GM12878 (cell line): ENCODE results near the gene KPTN. TPM values are rescaled to one million over a fixed set of nuclear protein-coding genes. Genes with fewer than 3 reads are reported as not detected.

Source experiments
- ATAC-seq: fragments of 200-7000 bp; cut with Tn5 transposase; 3 replicates; pipeline ENCODE4 v1.9.1; 2020; ENCODE audit warnings: mild to moderate bottlenecking, moderate library complexity
- BruUV-seq: library from RNA; stranded (reverse); fragments of 400-500 nt; replicated peaks from 2 replicates; lab custom pipeline; 2021; lab: Mats Ljungman, UMichigan
- CTCF ChIA-PET: fragments of 300-600 bp; sonication (Branson Sonifier 250); formaldehyde crosslinking; extraction: SDS; loops from one replicate; lab custom pipeline; 2021; ENCODE audit warnings: inconsistent platforms; lab: Yijun Ruan, JAX
- POLR2A ChIA-PET: fragments of 350-600 bp; formaldehyde crosslinking; extraction: SDS; loops from one replicate; lab custom pipeline; 2021; ENCODE audit warnings: inconsistent platforms; lab: Charles Lee
- RAD21 ChIA-PET: fragments of 300-600 bp; sonication (Branson Sonifier 250); formaldehyde crosslinking; loops from one replicate; lab custom pipeline; 2023; ENCODE audit warnings: antibody characterized with exemption; ENCODE audit not compliant: unreplicated experiment; lab: Charles Lee
- SMC1A ChIA-PET: fragments of 300-600 bp; sonication (Branson Sonifier 250); formaldehyde crosslinking; loops from one replicate; lab custom pipeline; 2023; ENCODE audit not compliant: unreplicated experiment, uncharacterized antibody; lab: Charles Lee
- DNase-seq: peaks from one replicate; pipeline ENCODE4 v3.0.0-alpha.2; 2011; ENCODE audit warnings: low read depth, low spot score
- FAIRE-seq: peaks from 3 replicates; lab custom pipeline; 2011; peaks lifted over from hg19 to GRCh38; lab: Jason Lieb, UNC
- H2AFZ ChIP-seq: 2 replicates; pipeline ENCODE4 v1.6.0; 2011; ENCODE audit warnings: low read depth, low read length, control low read depth; ENCODE audit not compliant: control insufficient read depth
- H3K27ac ChIP-seq: 2 replicates; pipeline ENCODE4 v1.5.1; 2011; ENCODE audit warnings: control low read depth; ENCODE audit not compliant: control insufficient read depth, insufficient read depth
- H3K27me3 ChIP-seq, 2 experiments: replicated peaks in 1 of 2; 2 replicates each; pipeline versions ENCODE4 v1.6.0 to v1.6.1; 2011; ENCODE audit warnings: low read length in 1 of 2; ENCODE audit not compliant: control insufficient read depth in 2 of 2, insufficient read depth in 2 of 2
- H3K36me3 ChIP-seq, 2 experiments: 2 replicates each; pipeline ENCODE4 v1.5.1; 2011; ENCODE audit warnings: low read length in 1 of 2; ENCODE audit not compliant: control insufficient read depth in 2 of 2, insufficient read depth in 2 of 2
- H3K4me1 ChIP-seq: 2 replicates; pipeline ENCODE4 v1.6.1; 2011; ENCODE audit warnings: mild to moderate bottlenecking, low read length, moderate library complexity, mixed read lengths; ENCODE audit not compliant: control insufficient read depth, insufficient read depth
- H3K4me2 ChIP-seq: 2 replicates; pipeline ENCODE4 v1.6.0; 2011; ENCODE audit warnings: control low read depth; ENCODE audit not compliant: control insufficient read depth, insufficient read depth
- H3K4me3 ChIP-seq: fragments of 200-600 bp; sonication (generic); 2 replicates; pipeline ENCODE4 v1.5.1; 2016
- H3K79me2 ChIP-seq: 2 replicates; pipeline ENCODE4 v1.6.0; 2011; ENCODE audit warnings: low read length; ENCODE audit not compliant: control insufficient read depth, insufficient read depth
- H3K9ac ChIP-seq: 2 replicates; pipeline ENCODE4 v1.8.0; 2011; ENCODE audit warnings: low read length, control low read depth, mixed read lengths; ENCODE audit not compliant: control insufficient read depth, insufficient read depth
- H3K9me3 ChIP-seq: replicated peaks from 3 replicates; pipeline ENCODE4 v1.5.1; 2011; ENCODE audit warnings: mild to moderate bottlenecking, low read length; ENCODE audit not compliant: control insufficient read depth, insufficient read depth
- H4K20me1 ChIP-seq: 2 replicates; pipeline ENCODE4 v1.6.0; 2011; ENCODE audit not compliant: control insufficient read depth, insufficient read depth
- CREB1 ChIP-seq: IDR thresholded peaks from 2 replicates; pipeline ENCODE4 v1.6.1; 2012; ENCODE audit warnings: low read depth, mild to moderate bottlenecking, inconsistent platforms
- CREM ChIP-seq: IDR thresholded peaks from 2 replicates; pipeline ENCODE4 v1.6.1; 2014; ENCODE audit warnings: antibody characterized with exemption, low read depth
- E2F8 ChIP-seq: fragments of 450-650 bp; IDR thresholded peaks from 2 replicates; pipeline ENCODE4 v1.6.1; 2018; ENCODE audit warnings: mild to moderate bottlenecking, low read depth, moderate library complexity; ENCODE audit not compliant: partially characterized antibody
- POLR2AphosphoS2 ChIP-seq: IDR thresholded peaks from 2 replicates; pipeline ENCODE4 v1.6.1; 2011; ENCODE audit warnings: low read depth, mild to moderate bottlenecking, low read length, improper control_type of control experiment, moderate library complexity
- WGBS: methylation state at CpG from one replicate; pipeline ENCODE4 v1.1.6; 2016; ENCODE audit warnings: low lambda C conversion rate; ENCODE audit not compliant: insufficient replicate concordance, insufficient coverage; ENCODE audit errors: missing lambda C conversion rate; 5-methylcytosine and 5-hydroxymethylcytosine counted together
- in situ Hi-C: fragments of 300-500 bp; cut with MboI; formaldehyde crosslinking; loops from 9 replicates; pipeline ENCODE4 v1.14.3; 2018; ENCODE audit warnings: mixed read lengths
- intact Hi-C: fragments of 100-400 bp; cut with micrococcal nuclease; formaldehyde crosslinking; loops from one replicate; pipeline ENCODE4 v1.14.2; 2022; ENCODE audit not compliant: unreplicated experiment
- polyA plus RNA-seq, 11 experiments: library from polyadenylated mRNA; depleted of rRNA in 4 of 11; unstranded in 6 of 11; stranded (reverse) in 5 of 11; fragments of >200 nt; fragmentation: Nextera tagmentation in 4 of 11; fragmentation: Illumina TruSeq in 1 of 11; extraction: Ambion mirVana in 4 of 11; extraction: Trizol in 1 of 11; gene quantifications; 1 replicate in 1 of 11; 2 replicates in 10 of 11; pipeline versions ENCODE4 v1.2.1 to v1.2.3, GENCODE V29; 2011 to 2016; ENCODE audit warnings: inconsistent platforms in 2 of 11, missing spikeins in 2 of 11, low read depth in 1 of 11
- total RNA-seq, 4 experiments: library from RNA; depleted of rRNA in 3 of 4; stranded (reverse); fragments of >200 nt in 3 of 4; fragmentation: Illumina TruSeq in 1 of 4; extraction: Trizol in 1 of 4; gene quantifications; 2 replicates each; pipeline versions ENCODE4 v1.2.1 to v1.2.3, GENCODE V29; 2013 to 2021
- TF ChIP-seq, protein P1 (sequence below): IDR thresholded peaks from 2 replicates; pipeline ENCODE4 v1.6.1; 2011; ENCODE audit warnings: low read depth, low read length, improper control_type of control experiment, borderline replicate concordance
- TF ChIP-seq, protein P2 (sequence below): IDR thresholded peaks from 2 replicates; pipeline ENCODE4 v1.6.1; 2012; ENCODE audit warnings: mild to moderate bottlenecking, low read depth, low read length

KPTN gene
- total and polyA plus RNA-seq, 10 of the 15 experiments (the other 5 are each of a cell fraction or from before 2014, with no cell fraction given): 0.60 to 10.1 (median 6.0) TPM

GRCh38 chr19:47473336-47473735, 10.7 kb downstream of the KPTN start:
- FAIRE-seq: no peak
- H3K9ac ChIP-seq: no peak overlapping the region
- H3K4me3 ChIP-seq: no peak overlapping the region
- no peaks in the 10 kb centered on the region for H4K20me1 ChIP-seq
- 53% methylated on average over 10 of the region's 10 CpGs for WGBS
- H3K79me2 ChIP-seq: no peaks in the 10 kb centered on the region
- peaks cover 5 to 7% of the 10 kb centered on the region in 2 experiments; a peak in 3 of 4 replicates for H3K27me3 ChIP-seq
- ATAC-seq: no peak
- BruUV-seq: no TSS peak
- no peak overlapping the region for H2AFZ ChIP-seq
- SMC1A ChIA-PET: no interaction called here
- TF ChIP-seq, protein P1, sequence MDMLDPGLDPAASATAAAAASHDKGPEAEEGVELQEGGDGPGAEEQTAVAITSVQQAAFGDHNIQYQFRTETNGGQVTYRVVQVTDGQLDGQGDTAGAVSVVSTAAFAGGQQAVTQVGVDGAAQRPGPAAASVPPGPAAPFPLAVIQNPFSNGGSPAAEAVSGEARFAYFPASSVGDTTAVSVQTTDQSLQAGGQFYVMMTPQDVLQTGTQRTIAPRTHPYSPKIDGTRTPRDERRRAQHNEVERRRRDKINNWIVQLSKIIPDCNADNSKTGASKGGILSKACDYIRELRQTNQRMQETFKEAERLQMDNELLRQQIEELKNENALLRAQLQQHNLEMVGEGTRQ: no peak
- TF ChIP-seq CREB1 (no peak), POLR2AphosphoS2 (no peak)
- TF ChIP-seq, all 136 proteins: peak for 0
- Histone ChIP-seq H3K9me3 (no peaks in the 10 kb centered on the region), H3K36me3 (no peaks in the 10 kb centered on the region), H3K4me2 (no peak overlapping the region), H3K4me1 (no peaks in the 10 kb centered on the region), H3K27ac (no peak overlapping the region)
- ChIA-PET RAD21 (no interaction called here), CTCF (no interaction called here), POLR2A (no interaction called here)
- intact Hi-C loops: no loop called here
- in situ Hi-C loops: no loop called here
- DNase-seq: no peak

DNA sequence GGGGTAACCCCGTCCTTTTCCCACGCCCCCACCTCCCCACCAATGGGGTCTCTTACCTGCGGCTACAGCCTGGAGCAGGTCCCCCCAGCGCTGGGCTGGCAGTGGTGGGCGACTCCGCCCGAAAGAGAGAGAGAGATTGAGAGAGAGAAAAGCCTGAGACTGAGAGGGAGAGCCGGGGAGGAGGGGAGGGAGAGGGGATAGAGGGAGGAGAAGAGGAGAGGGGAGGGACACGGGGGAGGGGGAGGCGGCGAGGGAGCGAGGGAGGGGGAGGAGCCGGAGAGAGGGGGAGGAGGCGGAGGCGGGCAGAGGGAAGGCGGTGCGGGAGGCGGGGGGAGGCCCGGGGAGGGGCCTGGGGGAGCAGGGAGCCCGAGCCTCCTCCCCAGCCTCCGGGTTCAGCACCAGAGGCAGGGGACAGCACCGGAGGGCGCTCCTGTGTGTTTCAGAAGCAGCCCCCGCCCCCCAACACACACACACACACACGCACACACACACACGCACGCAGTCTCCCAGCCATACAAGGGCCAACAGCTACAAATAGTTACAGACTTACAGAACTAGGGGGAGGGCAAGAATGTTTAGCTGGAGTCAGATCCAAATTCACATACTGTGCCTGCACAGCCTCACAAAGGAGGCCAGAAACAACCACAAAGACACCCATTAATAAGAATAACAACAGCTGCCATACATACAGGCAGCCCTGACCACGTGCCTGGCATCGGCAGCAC, 12.1 kb downstream of the KPTN start, which contains the start of gene SLC8A2:
SLC8A2 (minus strand) TSS at position 161 of the 725 bp plus-strand sequence. CDS start 5,490 bp downstream, outside the sequence.
- Histone ChIP-seq H3K36me3 (no peaks in the 10 kb centered on the region), H2AFZ (no peak within 1 kb of the TSS), H3K4me2 (no peak within 1 kb of the TSS), H3K27me3 (peaks cover 5 to 7% of the 10 kb centered on the region in 2 experiments; a peak in 3 of 4 replicates), H3K4me3 (no peak within 1 kb of the TSS), H3K9me3 (no peaks in the 10 kb centered on the region), H4K20me1 (no peaks in the 10 kb centered on the region), H3K4me1 (no peaks in the 10 kb centered on the region), H3K9ac (no peak within 1 kb of the TSS), H3K27ac (no peak within 1 kb of the TSS), H3K79me2 (no peaks in the 10 kb centered on the region)
- CTCF ChIA-PET: no interaction called here
- in situ Hi-C loops (no loop called here), intact Hi-C loops (no loop called here)
- TF ChIP-seq, protein P2, sequence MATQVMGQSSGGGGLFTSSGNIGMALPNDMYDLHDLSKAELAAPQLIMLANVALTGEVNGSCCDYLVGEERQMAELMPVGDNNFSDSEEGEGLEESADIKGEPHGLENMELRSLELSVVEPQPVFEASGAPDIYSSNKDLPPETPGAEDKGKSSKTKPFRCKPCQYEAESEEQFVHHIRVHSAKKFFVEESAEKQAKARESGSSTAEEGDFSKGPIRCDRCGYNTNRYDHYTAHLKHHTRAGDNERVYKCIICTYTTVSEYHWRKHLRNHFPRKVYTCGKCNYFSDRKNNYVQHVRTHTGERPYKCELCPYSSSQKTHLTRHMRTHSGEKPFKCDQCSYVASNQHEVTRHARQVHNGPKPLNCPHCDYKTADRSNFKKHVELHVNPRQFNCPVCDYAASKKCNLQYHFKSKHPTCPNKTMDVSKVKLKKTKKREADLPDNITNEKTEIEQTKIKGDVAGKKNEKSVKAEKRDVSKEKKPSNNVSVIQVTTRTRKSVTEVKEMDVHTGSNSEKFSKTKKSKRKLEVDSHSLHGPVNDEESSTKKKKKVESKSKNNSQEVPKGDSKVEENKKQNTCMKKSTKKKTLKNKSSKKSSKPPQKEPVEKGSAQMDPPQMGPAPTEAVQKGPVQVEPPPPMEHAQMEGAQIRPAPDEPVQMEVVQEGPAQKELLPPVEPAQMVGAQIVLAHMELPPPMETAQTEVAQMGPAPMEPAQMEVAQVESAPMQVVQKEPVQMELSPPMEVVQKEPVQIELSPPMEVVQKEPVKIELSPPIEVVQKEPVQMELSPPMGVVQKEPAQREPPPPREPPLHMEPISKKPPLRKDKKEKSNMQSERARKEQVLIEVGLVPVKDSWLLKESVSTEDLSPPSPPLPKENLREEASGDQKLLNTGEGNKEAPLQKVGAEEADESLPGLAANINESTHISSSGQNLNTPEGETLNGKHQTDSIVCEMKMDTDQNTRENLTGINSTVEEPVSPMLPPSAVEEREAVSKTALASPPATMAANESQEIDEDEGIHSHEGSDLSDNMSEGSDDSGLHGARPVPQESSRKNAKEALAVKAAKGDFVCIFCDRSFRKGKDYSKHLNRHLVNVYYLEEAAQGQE: peak; percentile 88
- no peak for TF ChIP-seq E2F8
- no peak for TF ChIP-seq CREM
- FAIRE-seq (no peak), ATAC-seq (peak; percentile 38), DNase-seq (no peak)
- no TSS peak for BruUV-seq
- 23% methylated on average over 11 of the region's 29 CpGs for WGBS
- RAD21 ChIA-PET: interaction anchor here (1.1 kb wide), 1 partner anchor 35 kb away, joined by 3 read pairs; no protein-coding TSS in a partner anchor
- POLR2A ChIA-PET: interaction anchor here (0.6 kb wide), 1 partner anchor 10 kb away, joined by 7 read pairs; no protein-coding TSS in a partner anchor
- SMC1A ChIA-PET: no interaction called here
